HG03196 (cell line): Measurements from ENCODE around the gene CDR2.

Source experiments
- ATAC-seq: cut with Tn5 transposase; IDR thresholded peaks from one replicate; pipeline ENCODE4 v1.9.1; 2021; ENCODE audit not compliant: unreplicated experiment

The CDR2 gene

DNA sequence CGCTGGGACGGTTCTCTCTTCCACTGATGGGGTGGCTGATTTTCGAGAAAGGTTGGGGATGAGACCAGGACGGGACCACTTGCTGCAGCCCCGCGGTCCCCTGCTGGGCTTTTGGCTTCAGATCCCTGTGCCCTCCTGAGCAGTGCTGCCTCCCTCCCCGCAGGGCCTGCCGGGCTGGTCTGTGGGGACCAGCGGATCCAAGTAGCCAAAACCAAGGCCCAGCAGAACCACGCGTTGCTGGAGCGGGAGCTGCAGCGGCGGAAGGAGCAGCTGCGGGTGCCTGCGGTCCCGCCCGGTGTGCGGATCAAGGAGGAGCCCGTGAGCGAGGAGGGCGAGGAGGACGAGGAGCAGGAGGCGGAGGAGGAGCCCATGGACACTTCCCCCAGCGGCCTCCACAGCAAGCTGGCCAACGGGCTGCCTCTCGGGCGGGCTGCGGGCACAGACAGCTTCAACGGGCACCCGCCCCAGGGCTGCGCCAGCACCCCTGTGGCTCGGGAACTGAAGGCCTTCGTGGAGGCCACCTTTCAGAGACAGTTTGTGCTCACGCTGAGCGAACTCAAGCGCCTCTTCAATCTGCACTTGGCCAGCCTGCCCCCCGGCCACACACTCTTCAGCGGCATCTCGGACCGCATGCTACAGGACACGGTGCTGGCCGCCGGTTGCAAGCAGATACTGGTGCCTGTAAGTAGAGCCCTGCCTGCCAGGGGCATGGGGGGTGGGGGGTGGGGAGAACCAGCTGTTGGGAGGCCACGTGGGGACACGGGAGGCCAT lies 48.6 kb downstream of the CDR2 start:
- ATAC-seq: no peak

DNA sequence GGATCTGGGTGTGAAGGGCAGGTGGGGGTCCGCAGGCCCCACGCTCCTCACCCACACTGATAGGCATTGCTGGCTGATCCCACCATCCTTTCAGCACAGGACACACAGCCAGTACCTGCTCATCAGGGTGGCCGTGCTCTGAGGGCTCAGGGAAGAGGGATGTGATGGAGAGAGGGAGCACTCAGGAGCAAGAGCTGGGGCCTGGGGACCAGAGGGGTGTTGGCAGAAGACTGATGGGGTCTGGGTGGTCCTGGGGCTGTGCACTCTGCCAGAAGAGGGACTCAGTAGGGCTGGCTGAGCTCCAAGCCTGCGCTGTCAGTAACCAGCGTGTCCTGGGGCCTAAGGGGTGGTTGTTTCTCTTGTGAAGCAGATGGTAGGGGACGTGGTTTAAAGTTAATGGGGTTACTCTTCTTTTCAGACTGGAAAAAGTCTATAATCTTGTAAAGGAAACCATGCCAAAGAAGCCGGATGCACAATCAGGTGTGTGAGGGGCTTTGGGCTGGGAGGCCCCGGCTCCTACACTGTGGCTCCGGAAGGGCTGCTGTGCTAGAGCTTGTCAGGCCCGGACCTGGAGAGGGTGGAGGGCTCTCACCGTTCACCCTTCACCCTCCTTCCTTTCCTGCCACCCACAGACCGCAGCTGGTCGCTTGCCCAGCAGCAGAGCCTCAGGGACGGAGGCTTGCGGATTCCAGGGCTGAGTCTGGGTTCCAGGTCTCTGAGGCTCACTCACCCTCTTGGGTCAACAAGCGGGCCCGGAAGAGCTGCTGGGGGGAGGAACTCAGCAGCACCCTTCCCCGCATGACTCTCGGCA lies 49.4 kb downstream of the CDR2 start:
- no peak for ATAC-seq

DNA sequence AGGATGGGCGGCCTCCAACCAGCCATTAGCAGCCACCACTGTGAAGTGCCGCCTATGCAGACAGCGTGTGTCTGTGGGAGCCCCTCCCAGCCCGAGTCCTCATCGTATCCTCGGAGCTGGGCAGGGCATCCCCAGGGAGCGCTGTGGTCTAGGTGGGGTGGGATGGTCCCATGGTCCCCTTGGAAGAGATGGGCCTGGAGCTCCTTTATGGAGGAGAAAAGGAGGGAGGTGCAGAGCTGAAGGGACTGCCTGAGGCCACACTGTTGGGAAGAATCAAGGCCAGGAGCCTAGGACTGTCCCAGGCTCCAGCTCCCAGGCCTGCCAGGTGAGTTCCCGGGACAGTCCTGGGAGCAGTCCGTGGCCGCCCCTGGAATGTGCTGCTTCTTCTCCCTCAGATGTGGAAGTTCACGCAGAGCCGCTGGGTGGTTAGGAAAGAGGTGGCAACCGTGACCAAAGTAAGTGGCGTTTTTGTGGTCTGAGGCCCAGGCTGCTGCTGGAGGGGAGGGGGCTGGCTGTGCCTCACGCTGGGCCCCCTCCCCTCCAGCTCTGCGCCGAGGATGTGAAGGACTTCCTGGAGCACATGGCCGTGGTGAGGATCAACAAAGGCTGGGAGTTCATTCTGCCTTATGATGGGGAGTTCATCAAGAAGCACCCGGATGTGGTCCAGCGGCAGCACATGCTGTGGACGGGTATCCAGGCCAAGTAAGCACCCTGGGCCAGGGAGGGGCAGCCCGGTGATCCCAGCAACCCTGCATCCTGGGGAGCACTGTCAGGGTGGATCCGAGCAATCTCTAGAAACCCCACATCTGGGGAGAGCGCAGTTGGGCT lies 50.2 kb downstream of the CDR2 start:
- no peak for ATAC-seq

DNA sequence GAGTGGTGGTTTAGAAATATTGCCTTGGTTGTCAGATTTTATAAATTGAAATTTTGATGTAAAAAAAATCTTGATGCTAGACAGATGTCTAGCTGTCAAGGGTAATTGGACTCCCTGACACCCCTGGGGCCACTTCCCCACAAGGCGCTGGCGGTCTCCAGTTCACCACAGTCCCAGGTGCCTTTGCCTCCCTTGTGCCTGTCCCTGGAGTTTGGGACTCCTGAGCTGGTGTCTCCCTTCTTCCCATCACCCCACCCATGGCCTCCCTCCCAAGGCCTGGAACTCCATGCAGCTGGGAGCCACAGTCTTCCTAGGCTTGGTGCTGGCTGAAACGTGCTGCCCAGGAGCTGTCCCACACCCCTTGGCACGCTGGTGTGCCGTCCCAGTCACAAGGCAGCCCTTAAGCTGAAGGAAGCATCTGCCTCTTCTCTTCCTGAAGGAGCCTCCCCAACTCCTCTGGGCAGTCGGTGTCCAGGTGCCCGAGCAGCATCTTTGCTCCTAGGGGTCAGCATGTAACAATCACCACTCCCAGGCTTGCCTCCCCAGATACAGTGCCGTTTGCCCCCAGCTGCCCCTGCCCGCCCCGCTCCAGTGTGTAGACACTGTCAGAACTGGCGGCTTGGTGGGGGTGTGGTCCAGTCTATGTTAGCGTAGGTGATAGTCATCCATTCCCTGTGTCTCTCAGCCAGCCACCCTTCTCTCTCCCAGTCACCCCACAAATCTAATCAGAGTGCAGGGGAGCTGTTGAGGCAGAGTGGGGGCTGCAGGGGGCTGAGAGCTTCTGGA lies 51.1 kb downstream of the CDR2 start:
- no peak for ATAC-seq

DNA sequence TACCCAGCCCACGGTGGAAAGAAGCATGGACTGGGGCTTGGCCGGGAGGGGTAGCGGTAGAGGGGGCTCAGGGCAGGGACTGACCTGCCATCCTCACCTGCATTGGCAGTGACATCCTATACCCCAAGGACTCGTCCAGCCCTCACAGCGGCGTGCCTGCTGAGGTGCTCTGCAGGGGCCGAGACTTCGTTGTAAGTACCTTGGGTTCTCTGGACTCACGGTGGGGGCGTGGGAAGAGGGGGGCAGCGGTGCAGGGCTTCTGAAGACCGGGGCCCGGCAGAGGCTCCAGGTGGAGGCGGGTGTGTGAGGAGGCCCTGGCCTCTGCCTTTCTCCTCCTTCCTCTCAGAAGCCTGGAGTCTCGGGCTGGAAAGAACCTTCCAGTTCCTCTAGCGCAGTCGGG lies 51.7 kb downstream of the CDR2 start:
- ATAC-seq: no peak

DNA sequence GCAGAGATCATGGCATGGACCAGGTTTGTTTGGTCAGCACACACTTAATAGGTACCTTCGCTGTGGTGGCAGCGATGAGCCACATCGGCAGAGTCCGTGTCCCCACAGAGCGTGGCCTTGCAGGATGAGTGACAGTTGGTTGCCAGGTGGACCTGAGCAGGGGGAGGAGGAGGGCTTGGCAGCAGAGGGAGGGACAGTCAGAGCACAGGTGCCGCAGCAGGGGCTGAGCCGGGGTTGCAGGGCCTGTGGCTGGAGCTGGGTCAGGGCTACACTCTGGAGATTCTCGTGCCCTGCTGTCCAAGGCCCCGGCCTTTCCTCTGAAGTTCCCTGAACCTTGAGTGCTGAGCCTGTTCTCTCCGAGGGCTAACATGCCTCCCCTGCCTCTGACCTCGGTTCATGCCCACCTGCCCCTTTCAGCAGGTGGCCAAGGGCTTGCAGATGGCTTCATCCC lies 52.4 kb downstream of the CDR2 start:
- no peak for ATAC-seq

DNA sequence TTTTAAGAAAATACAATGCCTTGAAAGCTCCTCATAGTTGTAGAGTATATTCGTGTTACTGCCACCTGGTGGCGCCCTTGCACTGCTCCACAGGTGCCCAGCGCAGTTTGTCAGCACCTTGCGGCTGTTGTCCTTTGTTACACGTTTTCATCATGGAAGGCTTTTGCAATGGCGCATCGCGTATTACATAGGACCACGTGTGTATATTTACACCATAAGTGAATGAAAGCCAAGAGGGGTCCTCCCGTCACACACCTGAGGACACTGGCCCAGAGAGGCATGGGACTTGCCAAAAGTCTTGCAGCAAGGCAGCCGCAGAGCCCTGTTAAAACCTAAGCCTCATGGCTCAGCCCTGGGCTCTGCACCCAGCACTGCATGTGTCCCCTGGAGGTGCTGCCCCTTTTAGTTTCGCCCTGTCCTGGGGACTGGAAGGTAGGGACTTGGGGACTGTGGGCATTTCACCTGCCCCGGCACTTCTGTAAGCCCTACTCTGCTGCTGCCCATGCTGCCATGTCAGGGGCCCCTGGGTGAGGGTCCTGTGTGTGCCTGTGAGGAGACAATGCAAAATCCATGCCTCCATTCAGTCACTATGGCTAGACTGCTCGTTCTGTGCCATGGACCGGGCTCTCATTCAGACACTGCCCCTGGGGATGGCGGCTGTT lies 52.9 kb downstream of the CDR2 start:
- no peak for ATAC-seq

DNA sequence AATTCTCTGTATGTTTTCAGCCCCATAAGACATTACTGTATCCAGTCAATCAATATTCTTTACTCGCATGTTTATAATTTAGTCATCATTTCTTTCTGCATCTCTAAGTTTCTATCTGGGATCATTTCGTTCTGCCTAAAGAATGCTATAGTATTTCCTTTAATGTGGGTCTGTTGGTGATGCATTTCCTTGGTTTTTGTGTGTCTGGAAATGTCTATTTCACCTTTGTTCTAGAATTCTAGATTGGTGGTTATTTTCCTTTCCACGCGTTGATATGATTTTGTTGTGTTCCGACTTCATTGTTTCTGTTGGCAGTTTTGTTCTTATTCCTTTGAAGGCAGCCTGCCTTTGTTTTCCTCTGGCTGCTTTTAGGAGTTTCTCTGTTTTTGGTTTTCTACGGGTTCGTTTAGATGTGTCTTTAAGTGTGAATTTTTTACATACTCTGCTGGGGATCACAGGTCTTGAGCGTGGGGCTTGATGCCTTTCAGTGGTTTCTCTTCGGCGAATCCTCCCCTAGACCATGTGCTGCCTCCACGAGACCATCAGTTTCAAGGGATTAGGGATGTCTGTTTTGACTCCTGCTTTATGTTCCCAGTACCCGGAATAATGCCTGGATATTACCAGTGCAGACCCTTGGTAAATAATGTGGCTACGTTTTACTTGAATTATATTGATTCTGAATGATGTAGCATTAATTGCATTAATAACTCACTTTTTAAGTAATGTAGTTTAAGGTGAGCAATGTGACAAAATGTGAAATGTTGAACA lies 53.7 kb downstream of the CDR2 start:
- no peak for ATAC-seq

DNA sequence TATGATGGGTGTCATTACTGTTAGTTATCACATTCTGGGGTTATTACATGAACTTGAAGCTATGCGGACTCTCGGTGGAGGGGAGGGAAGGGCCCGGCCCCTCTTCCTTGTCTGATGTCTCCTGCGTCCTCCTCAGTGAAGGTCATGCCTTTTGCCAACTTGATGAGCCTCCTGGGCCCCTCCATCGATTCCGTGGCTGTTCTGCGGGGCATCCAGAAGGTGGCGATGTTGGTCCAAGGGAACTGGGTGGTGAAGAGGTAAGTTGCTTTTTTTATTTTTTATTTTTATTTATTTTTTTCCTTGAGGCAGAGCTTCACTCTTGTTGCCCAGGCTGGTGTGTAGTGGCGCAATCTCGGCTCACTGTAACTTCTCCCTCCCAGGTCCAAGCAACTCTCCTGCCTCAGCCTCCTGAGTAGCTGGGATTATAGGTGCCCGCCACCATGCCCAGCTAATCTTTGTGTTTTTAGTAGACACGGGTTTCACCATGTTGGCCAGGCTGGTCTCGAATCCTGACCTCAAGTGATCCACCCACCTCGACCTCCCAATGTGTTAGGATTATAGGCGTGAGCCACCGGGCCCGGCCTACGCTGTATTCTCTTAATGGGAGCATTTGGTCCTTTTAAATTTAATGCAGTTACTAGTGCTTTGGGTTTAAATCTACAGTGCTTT lies 55.6 kb downstream of the CDR2 start:
- ATAC-seq: no peak

DNA sequence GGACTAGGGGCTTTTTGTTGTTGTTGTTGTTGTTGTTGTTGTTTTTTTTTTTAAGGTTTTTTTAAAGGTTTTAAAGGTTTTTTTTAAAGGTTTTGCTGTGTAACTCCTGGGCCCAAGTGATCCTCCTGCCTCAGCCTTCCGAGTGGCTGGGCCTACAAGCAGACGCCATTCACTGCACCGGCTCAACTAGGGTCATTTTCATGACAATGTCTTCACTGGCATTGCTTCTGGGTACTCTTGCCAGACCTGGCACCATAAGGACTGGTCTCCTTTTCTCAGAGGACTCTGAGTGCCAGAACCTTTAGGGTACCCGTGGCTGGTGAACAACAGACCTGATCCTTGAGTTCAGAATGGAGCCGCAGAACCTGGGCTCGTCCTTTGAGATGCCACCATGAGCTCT lies 56.8 kb downstream of the CDR2 start:
- ATAC-seq: no peak

DNA sequence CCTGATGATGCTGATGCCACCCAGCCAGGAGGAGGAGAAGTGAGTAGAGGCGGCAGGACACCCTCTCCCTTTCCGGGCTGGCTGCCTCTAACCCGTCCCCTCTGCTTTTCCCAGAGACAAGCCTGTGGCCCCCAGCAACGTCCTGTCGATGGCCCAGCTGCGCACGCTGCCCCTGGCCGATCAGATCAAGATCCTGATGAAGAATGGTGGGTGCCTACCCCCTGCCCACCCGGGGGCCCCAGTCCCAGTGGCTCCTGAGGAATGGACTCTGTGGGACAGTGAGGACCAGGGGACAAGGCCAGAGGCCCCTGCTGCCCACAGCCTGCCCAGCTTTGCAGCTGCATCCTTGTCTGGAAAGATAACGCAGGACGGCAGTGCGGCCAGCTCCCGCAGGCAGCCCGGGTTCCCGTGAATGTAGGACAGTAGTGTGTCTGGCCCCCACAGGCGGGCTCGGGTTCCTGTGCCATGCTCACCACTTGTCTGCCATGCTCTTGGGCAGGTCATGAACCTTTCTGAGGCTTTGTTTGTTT lies 57.4 kb downstream of the CDR2 start:
- no peak for ATAC-seq

DNA sequence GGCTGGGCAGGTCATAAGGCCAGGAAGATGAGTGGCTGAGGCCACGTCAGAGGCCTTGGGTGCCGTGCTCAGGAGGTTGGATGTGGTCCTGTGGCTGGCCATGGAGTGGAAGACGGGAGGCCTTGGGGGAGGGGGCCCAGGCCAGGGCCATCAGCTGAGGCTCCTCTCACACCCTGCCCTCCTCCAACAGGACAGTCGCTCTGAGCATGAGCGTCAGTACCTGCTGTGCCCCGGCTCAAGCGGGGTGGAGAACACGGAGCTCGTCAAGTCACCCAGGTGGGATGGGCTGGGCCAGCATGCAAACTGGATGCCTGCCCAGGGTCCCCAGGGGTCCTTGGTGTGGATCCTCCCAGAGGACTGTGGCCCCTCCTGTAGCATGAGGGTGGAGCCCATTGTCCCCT lies 58.0 kb downstream of the CDR2 start:
- ATAC-seq: no peak

DNA sequence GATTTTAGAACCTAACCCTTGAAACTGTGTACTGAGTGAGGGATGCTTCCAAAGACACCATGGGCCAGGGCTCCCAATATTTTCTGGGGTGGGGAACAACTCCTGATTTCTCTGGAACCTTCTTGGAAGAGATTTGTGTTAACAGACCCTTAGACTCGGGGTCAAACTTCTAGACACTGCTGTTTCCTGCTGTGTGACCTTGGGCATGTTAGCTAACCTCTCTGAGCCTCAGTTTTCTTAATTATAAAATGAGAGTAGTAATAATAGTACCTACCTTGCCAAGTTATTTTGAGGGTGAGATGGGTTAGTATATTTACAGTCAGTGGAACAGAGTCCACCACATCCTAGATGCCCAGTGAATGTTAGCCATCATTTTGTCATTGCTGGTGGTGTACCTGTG lies 58.4 kb downstream of the CDR2 start:
- ATAC-seq: no peak

DNA sequence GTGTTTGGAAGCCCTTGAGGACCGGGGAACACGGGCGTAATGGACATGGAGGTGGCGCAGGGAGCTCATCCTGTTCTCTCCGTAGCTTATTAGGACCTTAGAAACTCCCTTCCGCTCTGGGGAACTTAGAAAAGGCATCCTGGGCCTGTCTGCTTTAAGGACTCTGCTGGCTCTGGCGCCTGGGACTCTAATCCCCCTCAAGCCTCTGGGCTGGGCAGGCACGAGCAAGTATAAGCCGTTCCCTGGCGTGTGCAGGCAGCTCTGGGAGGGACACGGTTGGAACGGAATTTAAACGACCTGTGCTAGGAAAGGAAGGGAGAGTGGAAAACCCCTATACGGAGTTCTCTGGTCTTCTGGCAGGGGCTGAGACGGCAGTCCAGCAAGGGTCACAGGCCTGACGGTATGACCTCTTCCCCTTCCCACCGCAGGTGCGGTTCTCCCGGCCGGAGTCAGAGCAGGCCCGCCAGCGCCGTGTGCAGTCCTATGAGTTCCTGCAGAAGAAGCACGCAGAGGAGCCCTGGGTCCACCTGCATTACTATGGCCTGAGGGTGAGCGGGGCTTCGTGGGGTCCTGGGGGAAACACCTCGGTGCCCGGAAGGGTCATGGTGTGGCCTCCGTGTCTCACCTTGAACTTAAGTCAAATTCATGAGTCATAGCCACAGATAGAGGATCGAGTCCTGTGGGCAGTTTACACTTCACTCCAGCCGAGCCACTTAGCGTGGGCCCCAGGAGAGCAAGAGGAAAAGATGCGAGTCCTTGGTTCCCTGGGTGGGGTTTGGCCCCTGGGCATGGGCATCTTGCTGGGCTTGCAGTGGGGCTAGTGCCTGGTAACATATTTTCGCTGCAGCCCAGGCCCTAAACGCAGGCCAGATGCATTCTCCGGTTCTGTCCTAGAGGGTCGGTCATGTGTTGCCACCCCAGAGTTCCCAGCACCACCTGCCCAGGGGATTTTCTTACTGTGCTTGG lies 59.5 kb downstream of the CDR2 start:
- no peak for ATAC-seq

DNA sequence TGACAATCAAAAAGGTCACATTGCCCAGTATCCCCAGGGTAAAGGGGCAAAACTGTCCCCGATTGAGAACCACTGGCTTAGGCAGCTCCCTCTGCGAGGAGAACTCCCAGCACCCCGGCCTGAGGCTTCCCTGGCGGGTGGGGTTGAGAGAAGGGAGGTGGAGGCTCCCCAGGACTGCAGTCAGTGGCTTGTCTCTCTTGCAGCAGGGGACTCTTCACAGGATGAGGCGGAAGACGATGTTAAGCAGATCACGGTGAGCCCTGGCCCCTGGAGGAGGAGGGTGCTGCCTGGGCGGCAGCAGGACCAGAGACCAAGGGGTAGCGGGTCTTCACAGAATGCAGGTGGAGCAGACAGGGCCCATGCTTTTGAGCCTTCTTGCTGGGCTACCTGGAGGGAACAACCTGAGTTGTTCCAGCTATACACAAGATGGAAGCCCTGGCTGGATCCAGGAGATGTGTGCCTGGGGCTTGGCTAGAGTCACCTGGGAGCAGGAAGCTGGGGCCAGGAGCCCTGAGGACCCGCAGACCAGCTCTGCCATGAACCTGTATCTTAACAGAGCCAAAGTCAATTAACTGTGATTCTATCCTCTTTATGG lies 60.4 kb downstream of the CDR2 start:
- ATAC-seq: no peak

DNA sequence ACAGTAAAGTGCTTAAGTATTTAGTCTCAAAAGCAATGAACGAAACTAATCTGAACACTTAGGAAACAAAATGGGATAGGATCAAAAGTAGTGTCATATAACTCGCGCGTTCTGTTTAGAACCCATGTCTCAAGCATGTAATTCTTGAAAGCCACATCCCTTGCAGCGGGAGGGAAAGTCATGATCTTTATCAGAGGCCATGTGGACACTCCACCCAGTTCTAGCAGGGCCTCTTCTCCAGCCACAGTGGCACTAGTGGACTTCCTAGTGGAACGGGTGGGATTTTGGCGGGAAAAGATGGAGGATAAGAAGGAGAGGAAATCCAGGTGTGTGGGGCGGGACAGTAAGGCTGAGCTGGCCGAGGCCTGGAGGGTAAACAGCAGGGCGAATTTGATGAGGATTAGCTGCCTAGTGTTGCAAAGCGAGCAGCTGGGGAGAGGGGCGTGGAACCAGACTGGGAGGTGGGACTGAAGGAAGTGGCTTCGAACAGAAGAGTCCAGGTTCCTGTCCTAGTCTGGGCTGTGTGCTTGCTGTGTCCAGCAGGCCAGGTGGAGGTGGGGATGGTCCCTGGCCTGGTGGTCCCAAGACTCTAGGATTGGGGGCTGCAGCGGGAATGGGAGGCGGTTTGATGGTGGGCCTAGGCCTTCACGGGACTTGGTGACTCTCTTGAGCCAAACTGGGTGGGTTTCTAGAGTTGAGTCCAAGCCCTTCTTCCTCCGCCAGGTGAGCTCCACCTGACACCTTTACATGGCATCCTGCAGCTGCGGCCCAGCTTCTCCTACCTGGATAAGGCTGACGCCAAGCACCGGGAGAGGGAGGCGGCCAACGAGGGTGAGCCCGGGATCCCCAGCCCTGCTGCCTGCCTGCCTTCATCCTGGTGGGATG lies 61.3 kb downstream of the CDR2 start:
- no peak for ATAC-seq
